ENCODE results near the gene MOB3B.
"Not testable (repeated sequence)": the region's sequence is repeated elsewhere in the genome, so short reads cannot be mapped to it uniquely, and the experiment has no call there.

MOB3B gene

DNA sequence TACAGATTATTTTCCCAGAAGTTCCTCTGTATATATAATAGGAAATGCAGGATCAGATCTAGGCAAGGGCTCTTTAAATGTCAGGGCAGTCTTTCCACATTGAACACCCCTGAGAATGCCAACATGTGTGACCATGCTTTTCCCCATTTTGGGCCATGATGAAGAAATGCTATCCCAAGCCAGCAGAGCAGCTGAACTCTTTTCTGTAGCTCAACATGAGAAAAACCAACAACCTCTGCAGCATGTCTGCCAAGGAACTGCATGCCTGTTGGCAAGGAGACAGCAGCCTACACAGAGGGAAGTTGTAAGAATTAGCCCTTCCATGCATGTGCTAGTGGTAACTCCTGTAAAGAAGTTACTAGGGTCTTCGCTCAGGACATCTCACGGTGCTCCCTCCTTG lies 15.1 kb downstream of the MOB3B start:
- DNase-seq = no peak

DNA sequence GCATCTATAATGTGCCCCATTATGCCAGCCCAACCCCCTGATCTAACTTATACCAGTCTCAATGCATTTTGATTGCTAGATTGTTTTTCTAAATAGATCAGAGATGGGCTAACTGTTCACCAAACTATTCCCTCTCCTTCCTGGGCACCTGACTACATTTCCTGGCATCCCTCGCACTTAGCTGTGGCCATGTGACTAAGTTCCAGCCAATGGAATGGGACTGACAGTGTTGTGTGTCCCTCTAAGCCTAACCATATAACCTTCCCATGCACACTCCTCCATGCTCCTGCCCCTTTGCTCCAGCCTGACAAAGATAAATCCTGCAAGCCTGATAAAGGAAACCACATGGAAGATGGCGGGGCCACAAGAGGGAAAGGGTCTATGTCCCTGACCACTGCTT lies 17.8 kb downstream of the MOB3B start:
- no peak for DNase-seq

DNA sequence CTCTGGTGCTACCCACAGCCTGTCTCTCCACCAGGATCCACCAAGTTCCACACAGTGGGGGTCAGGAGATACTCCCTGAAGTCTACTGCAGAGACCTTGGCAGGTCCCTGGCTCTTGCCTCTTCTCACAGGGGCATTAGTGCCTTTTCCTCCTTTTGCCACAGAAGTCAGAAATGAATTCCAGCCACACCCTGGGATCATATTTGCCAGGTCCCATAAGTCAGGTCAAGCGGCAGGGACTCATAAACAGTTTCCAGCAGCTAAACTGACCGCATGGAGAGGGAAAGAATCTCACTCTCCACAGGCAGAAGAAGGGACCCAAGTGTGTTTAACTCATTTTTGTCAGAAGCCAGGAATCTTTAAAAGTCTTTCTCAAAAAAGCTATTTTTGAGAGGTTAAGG lies 18.8 kb downstream of the MOB3B start:
- no peak for DNase-seq

DNA sequence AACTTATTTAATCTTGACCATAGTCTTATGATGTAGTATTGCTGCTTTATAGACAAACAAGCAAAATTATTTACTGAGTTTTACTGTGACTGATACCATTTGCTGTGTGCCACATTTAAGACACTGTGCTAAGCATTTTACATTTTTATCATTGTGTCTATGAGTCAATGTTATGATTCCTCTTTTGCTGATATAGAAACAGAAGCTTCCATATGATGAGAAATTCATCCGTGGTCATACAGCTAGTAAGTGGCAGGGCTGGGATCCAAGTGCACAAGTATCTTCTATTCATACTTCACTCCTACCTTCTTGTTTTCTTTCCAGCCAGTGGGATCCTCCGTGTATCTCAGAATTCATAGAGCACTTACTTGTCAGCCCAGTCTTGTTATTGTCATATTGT lies 22.6 kb downstream of the MOB3B start:
- DNase-seq = no peak

DNA sequence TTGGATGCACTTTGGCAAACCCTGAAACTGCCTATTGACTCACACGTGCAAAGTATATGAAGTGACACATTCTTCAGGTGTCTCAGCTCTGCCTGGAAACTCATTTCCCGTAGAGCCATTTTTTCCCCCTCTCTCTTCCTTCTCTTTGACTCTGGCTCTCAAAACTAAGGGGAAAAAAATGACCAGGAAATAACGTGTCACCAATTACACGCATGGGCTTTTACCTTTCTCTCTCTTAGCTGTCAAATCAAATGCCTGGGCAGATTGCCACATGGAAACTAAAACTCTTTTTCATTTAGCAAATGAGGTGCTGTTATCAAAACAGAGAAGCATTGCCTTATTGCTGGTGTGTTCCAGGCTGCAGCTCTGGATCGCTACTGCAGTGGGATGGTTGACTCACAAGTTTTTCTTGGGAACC lies 23.9 kb downstream of the MOB3B start:
- DNase-seq = no peak

DNA sequence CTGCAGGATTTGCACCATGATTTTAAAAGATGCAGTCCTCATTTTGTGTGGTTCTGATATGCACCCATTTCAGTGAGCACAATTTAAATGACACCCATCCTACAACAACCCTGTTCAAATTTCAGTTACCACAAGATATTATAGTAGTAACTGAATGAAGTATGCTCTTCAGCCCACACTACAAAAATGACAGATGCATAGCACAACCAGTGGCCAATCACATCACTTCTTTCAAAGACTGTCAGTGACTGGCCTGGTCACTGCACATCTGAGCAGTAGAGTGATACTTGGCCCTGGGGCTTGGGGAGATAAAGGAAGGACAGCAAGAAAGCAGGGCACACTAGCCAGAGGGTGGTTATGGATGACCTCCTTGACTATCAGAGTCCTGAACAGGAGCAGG lies 25.4 kb downstream of the MOB3B start:
- no peak for DNase-seq

DNA sequence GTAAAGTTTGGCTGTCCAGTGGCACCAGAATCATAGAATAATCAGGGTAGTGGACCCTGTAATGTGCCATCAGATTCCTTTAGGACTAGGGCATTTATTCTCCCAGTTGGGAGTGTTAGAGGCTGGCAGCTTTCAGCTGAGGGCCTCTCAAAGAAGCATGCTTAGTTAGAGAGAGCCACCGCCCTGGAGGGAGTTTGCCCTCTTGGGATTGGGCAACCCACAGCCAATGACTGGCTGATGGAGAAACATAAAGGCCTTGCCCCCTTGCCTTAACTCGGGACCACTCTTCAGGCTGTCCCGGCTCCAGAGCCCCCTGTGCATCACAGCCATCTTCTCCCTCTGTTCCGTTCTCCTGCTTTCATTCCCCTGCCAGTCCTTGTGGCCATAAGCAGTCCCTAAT lies 26.0 kb downstream of the MOB3B start:
- no peak for DNase-seq

DNA sequence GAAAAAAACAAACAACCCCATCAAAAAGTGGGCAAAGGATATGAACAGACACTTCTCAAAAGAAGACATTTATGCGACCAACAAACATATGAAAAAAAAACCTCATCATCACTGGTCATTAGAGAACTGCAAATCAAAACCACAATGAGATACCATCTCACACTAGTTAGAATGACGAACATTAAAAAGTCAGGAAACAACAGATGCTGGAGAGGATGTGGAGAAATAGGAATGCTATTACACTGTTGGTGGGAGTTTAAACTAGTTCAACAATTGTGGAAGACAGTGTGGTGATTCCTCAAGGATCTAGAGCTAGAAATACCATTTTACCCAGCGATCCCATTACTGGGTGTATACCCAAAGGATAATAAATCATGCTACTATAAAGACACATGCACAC lies 28.7 kb downstream of the MOB3B start:
- not testable (repeated sequence) for DNase-seq

DNA sequence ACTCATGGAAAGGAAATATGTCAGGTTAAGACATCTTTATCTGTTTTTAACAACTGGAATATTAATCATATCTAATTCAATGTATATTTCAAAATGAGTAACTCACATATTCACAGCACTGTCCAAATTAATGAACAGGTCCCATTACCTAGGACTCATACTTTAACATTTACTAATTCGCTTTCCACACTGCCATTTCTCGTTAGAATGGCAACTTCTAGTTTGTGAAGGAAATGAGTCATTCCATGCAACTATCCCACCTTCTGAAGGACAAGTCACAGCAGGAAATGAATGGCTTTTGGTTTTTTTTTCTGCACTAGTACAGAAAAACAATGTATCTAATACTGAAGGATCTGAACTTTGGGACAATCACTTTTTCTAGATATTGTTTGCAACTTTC lies 30.2 kb downstream of the MOB3B start:
- DNase-seq = no peak

DNA sequence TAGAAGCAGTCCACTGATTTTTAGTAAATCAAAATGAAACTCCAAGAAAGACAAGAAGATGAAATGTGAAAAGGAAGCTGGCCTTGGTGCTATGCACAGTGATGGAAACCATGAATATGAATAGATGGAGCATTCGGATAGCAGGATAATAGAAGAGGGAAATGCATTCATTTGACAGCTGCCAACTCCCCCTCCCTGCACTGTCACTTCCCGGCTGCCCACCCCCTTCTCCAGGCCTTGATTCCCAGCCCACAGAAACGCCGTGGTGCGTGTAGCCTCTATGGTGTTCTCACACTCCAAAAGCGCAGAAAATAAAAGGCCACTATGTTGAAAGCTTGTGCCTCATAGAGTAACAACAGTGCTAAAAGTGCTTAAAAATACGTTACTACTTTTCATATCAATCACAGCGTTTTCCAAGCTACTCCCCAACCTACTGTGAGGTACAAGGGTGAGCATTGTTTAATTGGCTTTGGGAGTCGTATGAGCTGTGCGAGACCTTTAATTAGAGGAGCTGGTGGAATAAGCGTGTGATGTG lies 31.7 kb downstream of the MOB3B start:
- DNase-seq = no peak

DNA sequence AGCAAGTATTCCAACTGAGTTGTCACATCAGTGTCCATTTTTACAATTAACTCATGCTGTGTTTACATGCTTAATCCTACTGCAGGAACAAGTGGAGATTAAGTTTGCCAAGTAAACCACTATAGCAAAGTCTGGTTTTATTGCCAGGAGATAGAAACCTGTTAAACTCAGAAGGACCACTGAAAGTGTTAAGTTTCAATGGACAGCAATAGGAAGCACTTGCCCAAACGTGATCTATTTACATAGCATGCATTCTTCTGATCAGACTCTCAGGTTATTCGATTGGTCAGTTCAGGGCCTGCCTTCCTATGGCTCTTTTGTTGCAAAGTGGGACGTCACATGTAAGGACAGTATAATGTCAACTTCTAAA lies 33.5 kb downstream of the MOB3B start:
- DNase-seq = no peak

DNA sequence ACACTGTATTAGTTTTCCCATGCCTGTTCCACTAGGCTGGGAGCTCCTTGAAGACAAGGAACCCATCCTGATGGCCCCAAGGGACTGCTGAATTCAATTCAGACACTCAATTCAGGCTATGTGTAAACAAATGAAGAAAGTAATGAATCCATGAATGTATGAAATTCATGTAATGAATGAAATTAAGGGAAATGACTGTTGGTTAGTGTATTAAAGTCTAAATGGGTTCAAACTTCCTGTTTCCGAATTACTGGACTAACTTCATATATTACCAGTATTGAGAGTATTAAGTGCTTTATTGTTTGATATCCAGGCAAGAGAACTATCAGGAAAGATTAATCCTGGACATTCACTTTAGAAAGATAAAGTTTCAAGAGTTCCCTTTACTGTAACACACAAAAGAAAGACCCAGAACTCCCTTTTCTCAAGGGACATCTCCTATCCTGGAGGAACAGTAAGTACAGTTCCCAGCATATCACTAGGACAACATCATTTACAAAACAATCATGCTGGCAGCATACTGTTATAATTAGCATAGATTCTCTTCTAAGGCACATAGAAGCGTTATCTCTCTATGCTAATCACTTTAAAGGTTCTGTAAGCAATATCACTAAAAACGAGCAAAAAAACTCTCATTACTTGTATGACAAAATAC lies 34.0 kb downstream of the MOB3B start:
- DNase-seq = no peak

DNA sequence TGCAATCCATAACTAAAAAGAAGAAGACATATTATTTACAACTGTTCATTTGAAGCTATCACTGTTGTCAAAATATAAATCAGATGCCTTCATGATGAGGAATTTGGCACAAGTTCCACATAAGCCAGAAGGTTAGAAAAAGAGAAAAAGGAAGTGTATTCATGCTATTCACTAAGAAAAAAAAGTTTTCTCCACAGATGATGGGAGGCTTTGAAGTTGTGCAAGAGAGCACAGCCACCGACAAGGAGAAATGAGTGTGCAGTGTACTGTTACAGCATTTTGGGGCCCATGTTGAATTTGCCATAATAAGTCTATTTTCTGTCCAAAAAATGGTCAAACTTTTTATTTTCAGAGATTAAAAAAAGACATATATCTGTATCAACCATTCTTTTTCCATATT lies 38.5 kb downstream of the MOB3B start:
- DNase-seq = no peak

DNA sequence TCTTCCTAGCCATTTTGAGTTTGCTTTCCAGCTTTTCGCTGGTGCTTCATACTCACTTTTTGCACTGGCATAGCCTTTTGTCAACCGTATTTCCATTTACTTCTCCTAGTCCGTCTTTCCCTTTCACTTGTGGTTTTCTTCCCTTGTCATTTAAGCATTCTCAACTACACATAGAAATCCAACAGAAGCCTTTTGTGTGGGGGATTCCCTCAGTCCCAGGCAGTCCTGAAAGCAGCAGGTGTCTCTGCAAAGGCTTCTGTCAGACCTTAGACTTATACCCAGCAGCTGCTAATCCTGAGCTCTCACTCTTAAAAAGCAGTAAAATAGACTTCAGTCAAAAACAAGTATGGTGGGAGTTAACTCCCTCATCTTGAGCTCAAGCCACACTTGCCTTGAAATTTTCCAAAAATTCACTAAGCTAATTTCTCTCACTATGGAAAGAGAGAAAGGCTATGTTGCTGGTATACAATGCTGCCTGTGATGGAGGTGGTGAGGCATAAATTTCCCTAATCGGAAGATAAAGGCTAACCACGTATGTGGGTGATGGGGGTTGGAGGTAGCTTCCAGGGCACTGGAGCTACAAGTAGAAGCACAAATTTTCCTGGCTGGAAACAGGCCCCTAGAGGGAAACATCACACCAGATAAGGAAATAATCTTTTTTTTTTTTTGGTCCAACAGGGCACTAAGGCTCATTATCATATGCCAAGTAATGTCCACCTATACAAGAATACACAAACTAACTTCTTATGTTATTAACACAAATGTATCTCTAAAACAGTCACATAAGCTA lies 40.3 kb downstream of the MOB3B start:
- peak; percentile 12 for DNase-seq

DNA sequence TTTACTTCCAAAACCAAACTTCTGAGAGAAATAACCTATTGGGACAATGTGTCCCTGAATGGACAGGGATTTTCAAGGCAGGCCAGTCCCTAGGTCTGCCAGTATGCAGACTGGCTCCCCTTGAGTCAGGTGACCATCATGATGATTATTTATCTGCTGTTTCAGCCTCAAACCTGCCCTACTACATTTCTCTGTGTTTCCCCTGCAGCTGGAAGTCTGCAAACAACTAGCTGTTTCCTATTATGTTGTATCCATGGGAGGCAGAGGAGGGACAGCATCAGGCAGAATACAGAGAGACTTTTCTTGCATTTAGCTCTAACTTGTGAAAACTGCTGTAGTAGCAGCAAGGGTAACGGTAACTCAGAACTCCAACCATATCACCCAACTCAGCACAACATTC lies 41.7 kb downstream of the MOB3B start:
- DNase-seq = peak; percentile 74

DNA sequence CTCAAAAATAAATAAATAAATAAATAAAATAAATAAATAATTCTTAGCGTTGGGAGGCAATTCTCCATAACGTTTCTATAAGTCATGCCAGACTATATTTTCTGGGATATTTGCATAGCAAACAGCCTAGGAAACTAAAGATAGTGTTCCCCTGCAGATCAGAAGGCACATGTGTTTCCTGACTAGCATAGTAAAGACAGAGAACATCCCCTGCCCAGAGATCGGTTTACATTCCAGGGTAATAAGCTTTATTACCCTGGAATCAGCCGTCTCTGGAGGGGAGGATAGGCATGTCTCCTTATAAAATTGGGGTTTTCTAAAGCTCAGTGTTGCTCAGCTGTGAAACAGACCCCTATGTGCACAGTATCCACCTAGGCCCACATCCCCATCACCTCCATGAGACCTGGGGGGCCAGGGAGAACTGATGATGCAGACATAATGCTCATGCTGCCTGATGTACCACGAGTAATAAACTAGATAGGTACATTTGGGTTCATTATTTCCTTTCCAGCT lies 42.4 kb downstream of the MOB3B start:
- peak; percentile 18 for DNase-seq

DNA sequence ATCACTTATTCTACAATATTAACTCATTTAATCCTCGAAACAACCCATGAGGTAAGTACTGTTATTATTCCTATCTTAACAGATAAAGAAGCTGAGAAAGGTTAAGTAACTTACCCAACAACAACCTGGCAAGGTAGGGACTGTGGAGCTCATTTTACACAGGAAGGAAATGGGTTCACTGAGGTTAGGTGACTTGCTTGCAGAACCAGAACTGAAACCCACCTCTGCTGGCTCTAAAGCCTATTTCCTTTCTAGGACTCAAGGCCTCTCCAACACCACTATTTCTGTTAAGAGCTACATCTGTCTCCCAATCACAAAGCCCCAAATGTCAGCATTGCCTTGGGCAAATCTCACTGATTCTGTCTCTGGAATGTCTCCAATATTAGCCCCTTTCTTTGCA lies 44.5 kb downstream of the MOB3B start:
- DNase-seq = no peak

DNA sequence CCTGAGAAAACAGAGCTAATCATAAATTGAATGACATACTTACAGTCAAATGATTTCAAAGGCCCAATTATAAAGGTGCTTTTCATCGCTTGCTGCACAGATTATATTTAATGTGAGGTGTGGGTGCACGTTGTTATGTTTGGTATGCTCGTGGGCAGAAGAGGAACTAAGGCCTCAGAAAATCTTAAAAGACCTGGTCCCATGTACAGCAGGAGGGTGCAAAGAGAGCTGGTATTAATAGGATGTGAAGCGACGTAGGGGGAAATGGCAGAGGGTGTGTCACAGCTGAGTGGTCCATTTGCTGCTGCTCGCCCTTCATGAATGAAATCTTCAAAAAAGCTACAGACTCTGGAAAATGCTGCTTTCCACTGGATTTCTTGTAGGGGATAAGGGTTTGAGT lies 46.0 kb downstream of the MOB3B start:
- no peak for DNase-seq

DNA sequence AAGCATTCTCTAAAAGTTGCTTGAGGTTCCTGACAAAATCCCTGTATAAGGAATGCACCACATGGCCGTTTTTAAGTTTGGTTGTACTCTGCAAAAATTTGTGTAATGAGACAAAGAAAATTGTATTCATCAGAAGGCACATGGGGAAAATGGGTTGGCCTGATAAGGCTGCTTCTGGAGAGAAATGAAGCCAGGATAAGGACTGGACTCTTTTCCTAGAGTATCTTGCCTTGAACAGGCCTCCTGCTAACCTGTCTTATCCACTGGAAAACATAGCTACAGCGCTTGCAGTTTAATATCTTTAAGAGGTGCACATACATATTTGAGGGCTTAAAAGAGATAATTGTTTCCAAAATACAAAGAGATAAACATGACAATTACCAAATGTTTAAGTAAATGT lies 46.9 kb downstream of the MOB3B start:
- DNase-seq = no peak

DNA sequence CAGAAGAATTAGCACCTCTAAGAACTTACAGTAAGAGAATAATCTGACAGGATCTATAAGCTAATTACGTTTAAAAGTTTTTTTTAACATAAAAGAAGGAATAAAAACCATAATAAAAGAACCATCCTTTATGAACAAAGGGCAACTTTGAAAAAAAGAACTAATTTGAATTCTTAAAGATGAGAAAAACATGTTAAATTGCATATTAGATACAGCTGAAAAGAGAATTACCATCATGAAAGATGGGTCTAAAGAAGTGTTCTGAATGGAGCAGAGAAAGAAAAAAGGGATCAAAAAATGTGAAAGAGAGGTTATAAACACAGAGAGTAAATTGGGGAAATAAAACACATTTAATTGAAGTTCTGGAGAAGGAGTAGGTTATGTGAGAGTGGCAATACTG lies 51.3 kb downstream of the MOB3B start:
- DNase-seq = no peak

DNA sequence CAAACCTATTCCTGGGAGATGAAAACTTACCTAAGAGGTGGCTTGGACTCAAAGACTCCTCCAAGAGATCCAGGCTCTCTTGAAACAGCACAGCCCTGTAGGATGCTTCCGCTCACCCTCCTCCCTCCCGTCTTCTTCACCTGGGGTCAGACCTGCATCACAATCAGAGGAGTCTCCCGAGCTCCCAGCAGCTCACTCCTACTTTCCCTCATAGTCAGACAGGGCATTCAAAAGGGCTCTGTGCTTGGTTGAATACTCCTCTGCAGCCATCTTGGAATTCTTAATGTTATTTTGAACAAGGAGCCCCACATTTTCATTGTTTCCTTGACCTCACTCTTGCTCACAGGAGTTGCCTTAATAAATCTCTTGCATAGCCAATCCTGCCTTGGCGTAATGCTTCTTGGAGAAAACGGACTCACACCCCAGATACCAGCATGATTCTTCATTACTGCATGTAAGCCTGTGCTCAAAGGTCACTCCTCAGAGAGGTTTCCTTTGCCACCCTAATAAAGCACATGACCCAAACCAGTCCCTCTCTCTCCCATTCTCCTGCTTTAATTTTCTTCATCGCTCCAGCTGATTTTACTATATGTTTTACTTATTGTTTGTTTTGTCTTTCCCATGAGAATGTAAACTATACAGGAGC lies 52.6 kb downstream of the MOB3B start:
- DNase-seq = no peak

DNA sequence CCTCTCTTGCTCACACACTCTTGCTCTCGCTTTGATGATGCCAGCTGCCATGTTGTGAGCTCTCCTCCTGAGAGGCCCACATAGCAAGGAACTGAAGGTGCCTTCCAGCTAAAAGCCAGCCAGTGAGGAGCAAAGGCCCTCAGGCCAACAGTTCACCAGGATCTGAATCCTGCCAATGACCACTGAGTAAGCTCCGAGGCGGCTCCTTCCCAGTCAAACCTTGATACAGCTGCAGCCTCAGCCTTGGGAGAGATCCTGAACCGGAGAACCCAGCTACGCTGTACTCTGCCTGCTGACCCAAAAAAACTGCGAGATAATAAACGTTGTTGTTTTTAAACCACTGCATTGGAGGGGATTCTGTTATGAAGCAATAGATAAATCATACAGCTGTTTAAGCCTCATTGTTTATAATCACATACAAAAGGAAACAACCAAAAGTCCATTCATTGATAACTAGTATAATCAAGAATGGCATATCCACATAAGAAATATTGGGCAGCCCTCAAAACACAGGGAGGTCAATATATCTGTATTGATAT lies 54.5 kb downstream of the MOB3B start:
- DNase-seq = no peak

DNA sequence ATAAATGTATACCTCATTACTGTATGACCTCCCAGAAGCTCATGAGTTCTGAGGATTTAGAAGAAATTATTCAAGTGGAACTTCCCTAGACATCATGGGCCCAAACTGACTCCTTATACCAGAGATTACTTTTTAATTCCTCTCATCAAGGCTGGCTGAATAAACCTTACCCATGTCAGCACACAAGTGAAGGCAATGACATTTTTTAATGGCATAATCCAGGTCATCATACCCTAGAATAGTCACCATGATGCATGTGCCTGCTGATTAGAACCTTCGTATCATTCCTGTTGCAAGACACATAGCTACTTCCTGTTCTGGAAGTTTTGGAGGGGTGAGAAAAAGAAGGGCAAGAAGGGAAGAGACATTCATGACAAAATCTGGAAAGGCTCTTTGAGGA lies 55.3 kb downstream of the MOB3B start:
- DNase-seq = no peak

DNA sequence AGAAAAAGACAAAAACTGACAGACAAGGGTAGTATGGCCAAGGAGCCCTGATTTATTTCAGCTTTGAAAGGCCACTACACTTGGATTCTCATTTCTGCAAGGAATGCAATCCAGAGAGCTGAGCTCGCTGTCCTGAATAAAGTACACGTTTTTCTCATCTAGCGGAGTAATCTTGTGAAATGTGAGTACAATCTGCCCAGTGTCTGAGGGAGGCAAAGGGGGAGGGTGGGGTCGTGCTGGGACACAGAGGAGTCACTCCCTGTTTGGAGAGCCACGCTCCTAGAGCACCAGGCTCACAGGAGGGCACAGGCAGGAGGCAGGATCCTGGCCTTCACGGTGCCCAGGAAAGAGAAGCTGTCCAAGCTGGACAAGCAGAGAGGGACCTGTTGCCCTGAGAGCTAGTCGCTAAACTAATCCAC lies 56.5 kb downstream of the MOB3B start:
- peak; percentile 10 for DNase-seq

All from NCI-H146 (cell line).